Activated naive CD8-positive, alpha-beta T cell treated with anti-CD3 and anti-CD28 coated beads, Interleukin-2, amount 10 ng/mL, durations not matched to agents 7 days and 5 days (primary cell): Measurements from ENCODE around the gene SGTA. TPM values are rescaled to one million over a fixed set of nuclear protein-coding genes. Genes with fewer than 3 reads are reported as not detected.
A peak's percentile ranks its signal among the peaks of the same experiment; 100 is the strongest.
"Not testable (repeated sequence)": the region's sequence is repeated elsewhere in the genome, so short reads cannot be mapped to it uniquely, and the experiment has no call there.

ENCODE experiments used
- ATAC-seq: fragments of 150-1000 bp; cut with Tn5 transposase; one replicate; pipeline ENCODE4 v1.10.0; 2021; ENCODE audit warnings: low read depth, moderate library complexity
- POLR2A ChIA-PET: fragments of 350-600 bp; sonication (Branson Sonifier 250); formaldehyde crosslinking; loops from one replicate; lab custom pipeline; 2021; ENCODE audit warnings: antibody characterized with exemption; lab: Charles Lee
- DNase-seq: peaks from one replicate; pipeline ENCODE4 v3.0.0; 2021
- H3K27ac Mint-ChIP-seq: one replicate; pipeline ENCODE4 v1.8.0; 2022; ENCODE audit warnings: mild to moderate bottlenecking, mixed read lengths
- H3K27me3 Mint-ChIP-seq: one replicate; pipeline ENCODE4 v1.8.0; 2022; ENCODE audit warnings: mild to moderate bottlenecking, moderate library complexity, mixed read lengths
- H3K36me3 Mint-ChIP-seq: one replicate; pipeline ENCODE4 v1.8.0; 2021; ENCODE audit warnings: mild to moderate bottlenecking, mixed read lengths
- H3K4me1 Mint-ChIP-seq: one replicate; pipeline ENCODE4 v1.8.0; 2021; ENCODE audit warnings: mixed read lengths
- H3K4me3 Mint-ChIP-seq: one replicate; pipeline ENCODE4 v1.8.0; 2022; ENCODE audit warnings: mild to moderate bottlenecking, moderate library complexity, mixed read lengths
- H3K9me3 Mint-ChIP-seq: one replicate; pipeline ENCODE4 v1.8.0; 2021; ENCODE audit warnings: mixed read lengths
- total RNA-seq, 2 experiments: library from RNA; stranded (reverse); gene quantifications; one replicate each; pipeline ENCODE4 v1.2.3, GENCODE V29; 2021

The SGTA gene, protein sequence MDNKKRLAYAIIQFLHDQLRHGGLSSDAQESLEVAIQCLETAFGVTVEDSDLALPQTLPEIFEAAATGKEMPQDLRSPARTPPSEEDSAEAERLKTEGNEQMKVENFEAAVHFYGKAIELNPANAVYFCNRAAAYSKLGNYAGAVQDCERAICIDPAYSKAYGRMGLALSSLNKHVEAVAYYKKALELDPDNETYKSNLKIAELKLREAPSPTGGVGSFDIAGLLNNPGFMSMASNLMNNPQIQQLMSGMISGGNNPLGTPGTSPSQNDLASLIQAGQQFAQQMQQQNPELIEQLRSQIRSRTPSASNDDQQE
- total RNA-seq: 10 to 100 TPM; 39.6 to 42.6 TPM

DNA sequence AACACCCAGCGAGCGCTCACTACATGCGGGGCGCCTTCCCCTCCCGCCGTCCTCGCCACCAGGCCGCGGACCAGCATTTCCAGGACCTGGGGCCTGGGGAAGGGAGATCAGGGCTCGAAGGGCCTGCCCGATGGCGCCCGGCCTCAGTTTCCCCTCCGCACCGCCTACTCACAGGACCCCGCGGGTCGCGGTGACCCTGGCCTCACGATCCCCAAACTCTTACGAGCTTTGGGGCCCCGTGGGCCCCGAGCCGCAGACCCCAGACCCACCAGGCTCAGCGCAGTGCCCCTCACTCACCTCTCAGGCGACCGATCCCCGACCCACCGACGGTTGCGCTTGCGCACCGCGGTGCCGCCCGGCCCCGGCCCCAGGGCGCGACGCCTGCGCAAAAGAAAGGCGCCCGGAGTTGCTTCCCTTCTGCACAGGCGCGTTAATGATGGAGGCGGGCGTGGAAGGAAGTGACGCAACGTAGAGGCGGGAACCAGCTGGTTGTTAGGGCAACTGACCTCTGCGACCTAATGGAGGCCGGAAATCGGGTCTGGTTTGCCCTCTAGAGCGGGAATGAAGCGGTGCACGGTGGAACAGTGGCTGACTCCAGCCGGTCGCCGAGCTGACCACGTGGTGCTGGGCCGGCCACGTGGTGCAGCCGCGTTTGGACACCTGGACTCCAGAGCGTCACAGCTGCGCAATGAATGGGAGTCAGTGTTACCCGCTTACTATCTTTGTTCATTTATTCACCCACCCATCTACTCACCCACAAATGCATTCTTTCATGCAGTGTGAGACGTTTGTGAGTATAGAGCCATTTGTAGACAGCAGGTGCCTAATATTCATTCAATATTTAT lies at the start of gene SGTA:
Gene SGTA, minus strand, starts transcription at position 338 of the 845 bp plus-strand sequence. CDS start 14,205 bp downstream, outside the sequence.
- Mint-ChIP-seq H3K36me3 (no peaks in the 10 kb centered on the region), H3K27me3 (no peaks in the 10 kb centered on the region), H3K4me1 (peaks cover 32% of the 10 kb centered on the region), H3K27ac (peak within 1 kb of the TSS; percentile 90), H3K9me3 (no peaks in the 10 kb centered on the region), H3K4me3 (peak within 1 kb of the TSS; percentile 89)
- POLR2A ChIA-PET: interaction anchor here (1.1 to 1.3 kb wide), 2 partner anchors 44 to 307 kb away, joined by 4 to 5 read pairs; partner anchors contain the start of genes GADD45B and SLC39A3
- peak; percentile 69 for ATAC-seq
- DNase-seq: peak; percentile 93

DNA sequence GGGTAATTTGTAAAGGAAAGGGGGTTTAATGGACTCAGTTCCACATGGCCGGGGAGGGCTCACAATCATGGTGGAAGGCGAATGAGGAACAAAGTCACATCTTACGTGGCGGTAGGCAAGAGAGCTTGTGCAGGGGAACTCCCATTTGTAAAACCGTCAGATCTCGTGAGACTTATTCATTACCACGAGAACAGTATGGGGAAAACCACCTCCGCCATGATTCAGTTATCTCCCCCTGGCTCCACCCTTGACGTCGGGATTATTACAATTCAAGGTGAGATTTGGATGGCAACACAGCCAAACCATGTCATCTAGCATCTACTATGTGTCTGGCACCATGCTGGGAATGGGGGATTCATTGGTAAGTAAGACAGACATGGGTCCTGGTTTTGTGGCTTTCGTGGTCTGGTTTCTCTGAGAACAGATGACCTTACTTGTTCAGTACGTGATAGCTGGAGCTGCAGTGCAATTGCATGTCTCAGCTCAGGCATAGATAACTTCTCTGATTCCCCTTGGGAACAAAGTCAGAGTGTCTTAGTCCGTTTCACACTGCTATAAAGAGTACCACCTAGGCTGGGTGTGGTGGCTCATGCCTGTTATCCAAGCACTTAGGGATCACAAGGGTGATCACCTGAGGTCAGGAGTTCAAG lies 44.9 kb upstream of the SGTA start:
- H3K4me1 Mint-ChIP-seq: peaks cover 5% of the 10 kb centered on the region
- peaks cover 25% of the 10 kb centered on the region for H3K36me3 Mint-ChIP-seq
- H3K27me3 Mint-ChIP-seq: no peaks in the 10 kb centered on the region
- no peak for ATAC-seq
- DNase-seq: no peak
- H3K27ac Mint-ChIP-seq: no peak overlapping the region
- H3K9me3 Mint-ChIP-seq: peaks cover 34% of the 10 kb centered on the region
- POLR2A ChIA-PET: no interaction called here
- no peak overlapping the region for H3K4me3 Mint-ChIP-seq

DNA sequence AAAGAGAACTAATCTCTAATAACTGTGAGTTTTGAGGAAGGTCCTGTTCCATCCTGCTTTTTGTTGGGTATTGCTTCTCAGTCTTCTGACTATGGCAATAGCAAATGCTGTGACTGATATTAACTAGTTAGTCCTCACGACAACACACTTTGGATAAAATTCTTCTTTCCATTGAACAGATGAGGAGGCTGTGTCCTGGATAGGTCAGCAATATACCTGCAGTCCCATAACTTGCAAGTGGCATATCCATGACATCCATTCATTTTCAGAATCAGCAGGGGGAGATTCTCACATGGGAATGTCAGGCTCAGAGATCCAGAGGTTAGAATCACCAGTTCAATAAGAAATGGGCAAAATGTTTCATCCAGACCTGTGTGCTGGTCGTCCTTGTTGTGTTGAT lies 43.9 kb upstream of the SGTA start:
- H3K4me3 Mint-ChIP-seq: no peak overlapping the region
- POLR2A ChIA-PET: no interaction called here

DNA sequence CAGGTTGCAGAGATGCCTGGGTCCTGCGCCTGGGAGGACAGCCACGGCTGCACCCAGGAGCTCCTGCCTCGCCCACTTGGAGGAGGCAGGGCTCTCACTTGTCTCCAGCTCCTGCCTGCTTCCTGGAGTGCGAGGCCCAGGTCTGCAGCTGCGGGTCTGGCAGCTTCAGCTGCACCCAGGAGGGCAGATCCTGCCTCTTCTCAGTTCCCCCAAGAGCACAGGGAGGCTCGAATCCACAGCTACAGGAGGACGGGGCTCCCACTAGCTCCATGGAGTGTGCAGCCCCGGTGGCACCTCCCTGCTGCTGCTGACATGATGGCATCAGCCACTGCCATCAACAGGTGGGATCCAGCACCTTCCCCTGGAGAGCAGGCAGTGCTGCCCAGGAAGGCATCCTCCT lies 41.1 kb upstream of the SGTA start:
- peaks cover 7% of the 10 kb centered on the region for H3K4me1 Mint-ChIP-seq
- H3K27me3 Mint-ChIP-seq: no peaks in the 10 kb centered on the region
- peaks cover 22% of the 10 kb centered on the region for H3K36me3 Mint-ChIP-seq
- no peak for ATAC-seq
- peaks cover 21% of the 10 kb centered on the region for H3K9me3 Mint-ChIP-seq
- DNase-seq: no peak
- POLR2A ChIA-PET: interaction anchor here (1.0 kb wide), 1 partner anchor 348 kb away, joined by 3 read pairs; the partner anchor contains the start of gene GADD45B
- no peak overlapping the region for H3K4me3 Mint-ChIP-seq
- no peak overlapping the region for H3K27ac Mint-ChIP-seq

More for the DNA sequence above, 43.9 kb upstream of the SGTA start:
- Mint-ChIP-seq H3K4me1 (peaks cover 5% of the 10 kb centered on the region), H3K27me3 (no peaks in the 10 kb centered on the region), H3K9me3 (peaks cover 29% of the 10 kb centered on the region), H3K36me3 (peaks cover 22% of the 10 kb centered on the region), H3K27ac (no peak overlapping the region)
- no peak for DNase-seq
- ATAC-seq: no peak

DNA sequence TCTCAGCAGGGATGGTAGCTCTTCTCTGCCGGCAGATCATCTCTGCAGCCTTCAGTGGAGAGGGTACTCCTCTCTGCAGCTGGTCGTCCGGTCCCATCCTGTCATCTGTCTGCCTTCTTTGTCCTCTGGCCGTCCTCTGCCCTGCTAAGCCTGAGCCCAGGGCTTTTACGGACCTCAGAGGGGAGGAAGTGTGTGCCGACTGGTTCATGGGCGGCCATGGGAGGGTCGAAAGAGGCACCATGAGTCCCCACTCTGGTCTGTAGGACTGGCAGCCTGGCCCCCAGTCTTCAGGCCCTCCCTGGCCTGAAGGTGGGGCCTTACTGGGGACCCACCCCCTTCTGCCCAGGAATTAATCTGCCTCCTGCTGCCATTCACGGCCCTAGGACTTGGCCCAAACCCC lies 40.6 kb upstream of the SGTA start:
- ATAC-seq: no peak
- no peak for DNase-seq
- H3K36me3 Mint-ChIP-seq: peaks cover 21% of the 10 kb centered on the region
- peaks cover 7% of the 10 kb centered on the region for H3K4me1 Mint-ChIP-seq
- H3K27ac Mint-ChIP-seq: no peak overlapping the region
- peaks cover 17% of the 10 kb centered on the region for H3K9me3 Mint-ChIP-seq
- H3K4me3 Mint-ChIP-seq: no peak overlapping the region
- no peaks in the 10 kb centered on the region for H3K27me3 Mint-ChIP-seq
- POLR2A ChIA-PET: no interaction called here

DNA sequence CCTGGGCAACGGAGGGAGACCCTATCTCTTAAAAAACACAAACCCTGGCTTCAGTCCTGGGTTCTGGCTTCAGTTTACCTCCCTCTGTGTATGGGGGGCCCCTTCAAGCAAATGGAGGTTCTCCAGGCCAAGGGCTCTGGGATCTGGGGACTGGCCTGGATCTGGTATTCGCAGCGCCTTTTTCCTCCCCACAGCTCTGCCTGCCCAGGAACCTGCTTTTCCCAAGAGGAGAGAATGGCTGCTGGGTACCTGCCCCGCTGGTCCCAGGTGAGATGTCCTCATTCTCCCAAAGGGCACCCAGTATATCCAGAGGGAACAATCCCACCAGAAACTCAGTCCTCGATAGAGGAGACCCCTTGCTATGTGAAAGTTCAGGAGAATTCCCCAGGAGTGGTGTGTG lies 39.8 kb upstream of the SGTA start:
- Mint-ChIP-seq H3K27me3 (no peaks in the 10 kb centered on the region), H3K4me3 (no peak overlapping the region), H3K36me3 (peaks cover 13% of the 10 kb centered on the region), H3K4me1 (peaks cover 6% of the 10 kb centered on the region), H3K9me3 (peaks cover 10% of the 10 kb centered on the region), H3K27ac (no peak overlapping the region)
- DNase-seq (no peak), ATAC-seq (no peak)
- POLR2A ChIA-PET: no interaction called here

DNA sequence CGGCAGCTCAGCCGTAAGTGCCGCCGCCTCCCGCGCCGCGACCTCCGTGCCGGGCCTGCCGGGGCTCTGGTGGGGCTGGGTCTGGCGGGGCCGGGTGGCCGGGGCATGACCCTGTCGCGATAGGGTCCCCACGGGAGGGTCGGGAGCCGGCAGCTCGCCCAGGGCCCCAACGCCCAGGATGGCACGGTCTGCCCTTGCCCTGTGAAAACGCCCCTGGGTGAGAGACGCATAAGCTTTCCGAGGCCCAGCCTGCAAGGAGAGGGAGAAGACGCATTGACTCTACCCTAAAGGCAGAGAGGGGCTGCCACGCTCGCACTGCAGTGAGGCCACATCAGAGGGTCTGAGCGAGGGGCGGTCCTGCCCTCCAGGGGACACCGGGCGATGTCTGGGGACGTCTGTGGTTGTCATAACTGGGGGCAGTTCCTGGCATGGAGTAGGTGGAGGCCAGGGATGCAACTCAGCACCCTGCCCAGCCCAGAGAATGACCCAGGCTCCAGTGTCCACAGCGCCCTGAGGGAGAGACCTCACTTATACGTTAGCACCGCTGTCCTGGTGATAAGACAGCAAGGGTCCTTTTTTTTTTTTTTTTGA lies 37.1 kb upstream of the SGTA start:
- no peak for ATAC-seq
- POLR2A ChIA-PET: interaction anchor here (0.7 to 1.0 kb wide), 3 partner anchors 21 to 157 kb away, joined by 3 to 6 read pairs (median 4); partner anchors contain the start of genes TLE6 and ZNF555
- no peaks in the 10 kb centered on the region for H3K27me3 Mint-ChIP-seq

DNA sequence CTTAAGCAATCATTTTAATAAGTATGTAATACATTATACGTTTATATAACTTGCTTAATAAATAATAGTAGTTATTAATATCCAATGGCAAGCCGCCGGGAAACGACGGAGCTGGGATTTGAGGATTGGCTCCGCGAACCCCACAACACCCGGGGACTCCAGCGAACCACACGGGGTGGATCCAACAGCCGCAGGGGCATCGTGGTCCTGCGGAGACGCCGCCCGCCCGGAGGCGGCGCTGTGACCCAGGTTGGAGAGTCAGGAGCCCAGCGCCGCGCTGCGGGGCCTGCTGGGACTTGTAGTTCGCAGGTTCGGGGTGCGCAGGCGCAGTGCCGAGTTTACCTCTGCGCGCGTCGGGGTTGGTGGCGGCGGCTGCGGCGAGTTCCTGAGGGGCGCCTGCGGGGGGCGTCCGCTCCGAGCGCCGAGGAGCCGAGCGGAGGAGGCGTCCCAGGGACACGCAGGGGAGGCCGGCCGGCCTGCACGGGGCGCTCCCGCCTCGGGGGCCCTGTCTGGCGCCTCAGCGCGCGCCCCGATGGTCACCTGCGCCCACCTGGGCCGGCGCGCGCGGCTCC lies 36.6 kb upstream of the SGTA start, which contains the start of gene ZNF554:
Gene ZNF554, plus strand, starts transcription at position 329 of the 572 bp plus-strand sequence. Its CDS starts 204 bp downstream, at position 533.
- Mint-ChIP-seq H3K27me3 (no peaks in the 10 kb centered on the region), H3K36me3 (peaks cover 5% of the 10 kb centered on the region), H3K27ac (no peak within 1 kb of the TSS), H3K4me1 (peaks cover 2% of the 10 kb centered on the region), H3K9me3 (peaks cover 2% of the 10 kb centered on the region), H3K4me3 (peak within 1 kb of the TSS; percentile 82)
- ATAC-seq: peak; percentile 93
- POLR2A ChIA-PET: interaction anchor here (0.7 kb wide), 1 partner anchor 18 kb away, joined by 4 read pairs; no protein-coding TSS in a partner anchor
- DNase-seq: peak; percentile 100

More for the DNA sequence above, 37.1 kb upstream of the SGTA start:
- H3K36me3 Mint-ChIP-seq: peaks cover 5% of the 10 kb centered on the region
- peaks cover 2% of the 10 kb centered on the region for H3K9me3 Mint-ChIP-seq
- H3K4me3 Mint-ChIP-seq: peak overlapping the region; percentile 82
- DNase-seq: no peak
- H3K27ac Mint-ChIP-seq: no peak overlapping the region
- H3K4me1 Mint-ChIP-seq: peaks cover 2% of the 10 kb centered on the region

DNA sequence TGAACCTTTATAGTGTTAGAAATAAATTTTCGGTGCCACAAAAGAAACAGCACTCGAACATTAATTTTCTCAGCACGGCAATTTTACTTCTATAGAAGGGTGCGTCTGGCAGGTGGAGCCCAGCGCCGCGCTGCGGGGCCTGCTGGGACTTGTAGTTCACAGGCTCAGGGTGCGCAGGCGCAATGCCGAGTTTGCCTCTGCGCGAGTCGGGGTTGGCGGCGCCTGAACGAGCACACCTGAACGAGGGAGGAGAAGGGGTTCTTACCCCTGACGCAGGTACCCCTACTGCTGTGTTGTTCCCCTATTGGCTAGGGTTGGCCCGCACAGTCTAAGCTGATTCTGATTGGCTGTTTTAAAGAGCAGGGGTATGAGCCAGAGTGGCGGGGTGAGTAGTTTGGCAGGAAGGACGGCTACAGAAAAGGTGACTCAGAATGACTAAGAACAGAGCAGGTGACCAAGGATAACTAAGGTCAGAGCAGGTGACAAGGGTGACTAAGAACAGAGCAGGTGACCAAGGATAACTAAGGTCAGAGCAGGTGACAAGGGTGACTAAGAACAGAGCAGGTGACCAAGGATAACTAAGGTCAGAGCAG lies 34.3 kb upstream of the SGTA start:
- H3K36me3 Mint-ChIP-seq, H3K27ac Mint-ChIP-seq, POLR2A ChIA-PET, H3K27me3 Mint-ChIP-seq, H3K9me3 Mint-ChIP-seq, ATAC-seq, DNase-seq, H3K4me1 Mint-ChIP-seq, H3K4me3 Mint-ChIP-seq: not testable (repeated sequence)

DNA sequence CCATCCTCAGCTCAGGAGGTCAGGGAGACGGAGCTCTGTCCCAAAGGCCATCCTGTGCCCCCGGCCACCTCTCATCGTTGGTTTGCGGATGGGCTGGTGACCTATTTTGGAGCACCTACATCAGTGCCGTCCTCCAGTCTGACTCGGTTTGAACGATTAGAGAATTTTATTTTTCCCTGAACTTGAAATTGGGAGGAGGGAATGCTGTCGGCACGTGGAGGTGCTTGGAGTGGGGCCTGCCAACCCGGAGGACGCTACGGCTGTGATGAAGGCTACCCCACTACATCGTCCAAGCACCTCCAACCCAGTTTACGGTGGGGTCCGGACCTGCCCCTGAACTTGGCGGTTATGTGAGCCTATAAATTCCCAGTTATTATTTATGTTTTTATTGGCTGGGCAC lies 33.6 kb upstream of the SGTA start:
- H3K27ac Mint-ChIP-seq: no peak overlapping the region
- DNase-seq (no peak), ATAC-seq (no peak)
- no peak overlapping the region for H3K4me3 Mint-ChIP-seq
- POLR2A ChIA-PET: no interaction called here
- H3K9me3 Mint-ChIP-seq: no peaks in the 10 kb centered on the region
- peaks cover 2% of the 10 kb centered on the region for H3K4me1 Mint-ChIP-seq
- no peaks in the 10 kb centered on the region for H3K27me3 Mint-ChIP-seq
- no peaks in the 10 kb centered on the region for H3K36me3 Mint-ChIP-seq

DNA sequence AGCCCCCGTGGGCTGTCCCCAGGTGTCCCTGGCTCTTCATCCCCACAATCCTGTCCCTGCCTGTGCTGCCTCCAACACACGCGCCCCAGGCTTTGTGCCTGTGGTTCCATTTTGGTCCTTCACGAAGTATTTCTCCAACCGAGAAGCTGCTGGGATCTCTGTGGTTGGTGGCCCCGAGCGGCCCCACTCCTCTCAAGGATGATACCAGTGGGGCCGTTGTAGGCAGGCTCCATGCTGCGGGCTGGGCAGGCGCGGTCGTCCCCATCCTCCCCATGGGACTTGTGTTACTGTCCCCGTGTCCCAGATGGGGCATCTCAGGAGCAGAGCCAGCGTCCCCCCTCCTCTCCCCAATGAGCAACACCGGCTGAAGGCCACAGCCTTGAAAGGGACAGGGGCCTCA lies 32.9 kb upstream of the SGTA start:
- POLR2A ChIA-PET: no interaction called here
- Mint-ChIP-seq H3K27ac (no peak overlapping the region), H3K4me1 (peaks cover 2% of the 10 kb centered on the region), H3K9me3 (no peaks in the 10 kb centered on the region), H3K36me3 (no peaks in the 10 kb centered on the region), H3K4me3 (no peak overlapping the region), H3K27me3 (no peaks in the 10 kb centered on the region)
- DNase-seq (no peak), ATAC-seq (no peak)

DNA sequence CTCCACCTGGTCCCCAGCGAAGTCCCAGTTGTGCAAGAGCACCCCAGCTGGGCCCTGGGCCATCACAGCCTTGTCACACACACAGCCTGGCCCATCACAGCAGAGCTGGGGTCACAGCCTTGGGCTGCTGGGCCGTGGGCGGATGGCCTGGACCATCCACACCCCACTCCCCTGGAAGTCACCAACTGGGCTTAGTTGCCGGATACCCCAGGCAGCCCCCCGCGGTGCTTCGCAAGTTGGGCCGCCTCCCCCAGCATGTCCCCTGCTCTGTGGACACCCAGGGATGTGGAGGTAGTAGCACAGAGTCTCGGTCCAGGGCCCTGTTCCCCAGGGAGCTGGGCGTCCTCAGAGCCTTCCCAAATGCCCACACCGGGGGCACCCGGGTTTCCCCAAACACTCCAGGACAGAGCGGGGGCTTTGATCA lies 32.1 kb upstream of the SGTA start:
- POLR2A ChIA-PET: no interaction called here
- Mint-ChIP-seq H3K4me1 (peaks cover under 1% of the 10 kb centered on the region), H3K36me3 (no peaks in the 10 kb centered on the region), H3K27ac (no peak overlapping the region), H3K4me3 (no peak overlapping the region), H3K9me3 (no peaks in the 10 kb centered on the region), H3K27me3 (no peaks in the 10 kb centered on the region)
- DNase-seq (no peak), ATAC-seq (no peak)
